Lower leg skin (tissue), 4 donors: ENCODE data around the gene APMAP. TPM values are rescaled to one million over a fixed set of nuclear protein-coding genes. Genes with fewer than 3 reads are reported as not detected.

Experiments
- DNase-seq, 2 donors: peaks; one replicate each; pipeline ENCODE4 v3.0.0-alpha.2; 2019; ENCODE audit warnings: low spot score in 2 of 2
- H3K4me3 ChIP-seq: fragments of 200-600 bp; sonication (generic); 2 replicates; pipeline ENCODE4 v1.5.1; 2017; ENCODE audit warnings: mild to moderate bottlenecking, low read depth; ENCODE audit not compliant: poor library complexity, severe bottlenecking
- CTCF ChIP-seq, 3 donors: fragments of 450-650 bp; IDR thresholded peaks; one replicate each; pipeline ENCODE4 v1.5.1; 2016; ENCODE audit warnings: antibody characterized with exemption in 3 of 3, mild to moderate bottlenecking in 3 of 3, moderate library complexity in 2 of 3
- POLR2A ChIP-seq, 2 donors: fragments of 450-650 bp; IDR thresholded peaks; one replicate each; pipeline ENCODE4 v1.6.1; 2016 to 2017; ENCODE audit warnings: antibody characterized with exemption in 2 of 2, mild to moderate bottlenecking in 1 of 2, moderate library complexity in 1 of 2
- WGBS, 2 donors: methylation state at CpG; one replicate each; pipeline ENCODE4 v1.1.5; 2018; 5-methylcytosine and 5-hydroxymethylcytosine counted together
- intact Hi-C: fragments of 100-400 bp; cut with DNase I; formaldehyde crosslinking; loops from one replicate; pipeline ENCODE4 v1.15.0; 2023; ENCODE audit warnings: low total_unique reads
- total RNA-seq, 4 donors: library from RNA; depleted of rRNA; stranded (reverse); fragments of >200 nt; gene quantifications; one replicate each; pipeline ENCODE4 v1.1.0, GENCODE V29; 2016

The APMAP gene
- total RNA-seq, 4 donors from 2014 or later = 34.4 to 88.7 (median 52.6) TPM

- no peak for TF ChIP-seq CTCF (IDR thresholded peaks at IDR 0.05)
- no peak for TF ChIP-seq POLR2A (IDR thresholded peaks at IDR 0.05)
- intact Hi-C loops = no loop called here
- WGBS, 2 donors = 88 to 97% methylated on average over 2 of the region's 2 CpGs
- no peak overlapping the region for H3K4me3 ChIP-seq
- peak in 1 of 2 donors; percentile 46 for DNase-seq
Measured at GRCh38 chr20:25018425-25018824, 25.9 kb upstream of the APMAP start.

DNA sequence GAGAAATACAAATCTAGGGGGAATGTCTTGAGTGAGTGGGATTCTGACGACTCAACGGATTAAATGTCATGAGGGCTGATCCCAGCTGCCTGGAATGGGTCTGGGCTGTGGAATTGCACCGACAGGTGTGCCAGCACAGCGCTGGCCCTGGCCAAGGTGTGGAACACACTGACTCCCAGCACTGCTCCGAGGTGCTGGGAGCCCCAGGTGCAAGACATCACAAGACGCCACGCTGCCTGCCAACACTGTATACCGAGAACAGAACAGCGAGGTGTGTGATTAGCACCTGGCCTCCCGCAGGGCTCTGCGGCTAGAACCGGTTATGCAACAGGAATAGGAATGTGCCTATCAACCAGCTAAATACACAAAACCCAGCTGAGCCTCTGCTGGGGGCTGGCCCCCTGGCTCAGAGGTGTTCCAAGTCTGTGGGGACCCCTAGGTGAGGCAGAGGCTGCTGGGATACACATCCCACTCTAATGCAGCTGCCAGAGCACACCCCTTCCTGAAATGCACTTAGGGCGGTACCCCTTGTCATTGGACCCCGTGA lies 24.8 kb upstream of the APMAP start:
- WGBS, 2 donors = 48 to 51% methylated on average over 13 to 14 of the region's 14 CpGs
- no peak overlapping the region for H3K4me3 ChIP-seq
- intact Hi-C loops = no loop called here
- TF ChIP-seq POLR2A (IDR thresholded peaks at IDR 0.05) (no peak), CTCF (IDR thresholded peaks at IDR 0.05) (no peak)
- DNase-seq = peak; percentile 87 to 94

DNA sequence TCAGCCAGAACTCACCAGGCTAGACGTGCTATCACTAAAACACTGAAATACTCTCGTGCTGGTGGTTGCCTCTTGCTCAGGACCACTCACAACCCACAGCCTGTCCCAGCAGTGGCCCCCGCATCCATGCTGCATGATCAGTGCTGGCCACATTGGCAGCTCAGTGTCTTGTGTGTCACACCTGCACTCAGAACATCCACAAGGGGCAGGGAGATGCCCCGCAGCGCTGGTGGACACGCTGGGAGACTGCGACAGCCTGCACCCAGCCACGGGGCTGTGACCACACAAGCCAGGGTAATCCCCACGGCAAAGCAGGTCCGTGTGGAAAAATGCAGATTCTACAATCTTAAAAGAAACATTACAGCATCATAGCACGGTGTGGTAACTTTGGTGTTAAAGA lies 23.9 kb upstream of the APMAP start:
- intact Hi-C loops = no loop called here
- peak in 1 of 2 donors; percentile 85 for DNase-seq
- 84 to 88% methylated on average over 9 to 11 of the region's 11 CpGs for WGBS, 2 donors
- TF ChIP-seq CTCF (IDR thresholded peaks at IDR 0.05) (no peak), POLR2A (IDR thresholded peaks at IDR 0.05) (no peak)
- no peak overlapping the region for H3K4me3 ChIP-seq

DNA sequence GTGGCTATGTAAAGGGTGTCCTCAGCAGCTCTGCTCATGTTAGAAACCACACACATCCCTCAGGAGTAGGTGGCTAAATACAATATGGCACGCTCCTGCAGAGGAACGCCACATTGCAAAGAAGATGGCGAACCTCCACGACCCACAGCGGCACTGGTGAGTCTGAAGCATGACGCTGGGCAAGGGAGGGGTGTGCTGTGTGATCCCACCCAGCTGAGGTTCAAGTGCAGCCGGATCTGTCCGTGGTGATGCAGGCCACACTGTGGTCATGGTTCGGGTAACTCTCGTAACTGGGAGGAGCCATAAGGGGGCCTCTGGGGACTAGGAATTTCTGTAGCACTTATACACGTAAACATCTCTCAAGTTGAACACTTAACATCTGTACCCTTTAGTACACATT lies 23.4 kb upstream of the APMAP start:
- intact Hi-C loops = no loop called here
- TF ChIP-seq CTCF (IDR thresholded peaks at IDR 0.05) = no peak
- TF ChIP-seq POLR2A (IDR thresholded peaks at IDR 0.05) = no peak
- H3K4me3 ChIP-seq = no peak overlapping the region
- DNase-seq = peak in 1 of 2 donors; percentile 65
- WGBS, 2 donors = 89 to 97% methylated on average over 11 of the region's 11 CpGs

GRCh38 chr20:25014816-25015215 lies 22.3 kb upstream of the APMAP start:
- no peak overlapping the region for H3K4me3 ChIP-seq
- TF ChIP-seq CTCF (IDR thresholded peaks at IDR 0.05) = no peak
- no peak for TF ChIP-seq POLR2A (IDR thresholded peaks at IDR 0.05)
- DNase-seq = peak in 1 of 2 donors; percentile 82
- intact Hi-C loops = no loop called here
- 91 to 96% methylated on average over 11 of the region's 11 CpGs for WGBS, 2 donors
